GM20000 (cell line): Measurements from ENCODE around the gene ZDHHC19.
"Not testable (repeated sequence)": the region's sequence is repeated elsewhere in the genome, so short reads cannot be mapped to it uniquely, and the experiment has no call there.

Source experiments
- DNase-seq: peaks from one replicate; pipeline ENCODE4 v3.0.0; 2012; ENCODE audit warnings: low spot score
- CTCF ChIP-seq: IDR thresholded peaks from 2 replicates; pipeline ENCODE4 v1.5.1; 2012; ENCODE audit warnings: mild to moderate bottlenecking, control low read depth; ENCODE audit errors: extremely low read depth, missing control alignments

The ZDHHC19 gene

GRCh38 chr3:196216089-196216564, 4.9 kb upstream of the ZDHHC19 start, which contains the start of gene SLC51A:
SLC51A (plus strand) TSS chr3:196216534; CDS start chr3:196216713, 179 bp downstream.
- no peak for DNase-seq

GRCh38 chr3:196215493-196216020, 4.4 kb upstream of the ZDHHC19 start:
- no peak for TF ChIP-seq CTCF
- no peak for DNase-seq

More at GRCh38 chr3:196216089-196216564, 4.9 kb upstream of the ZDHHC19 start, which contains the start of gene SLC51A:
- no peak for TF ChIP-seq CTCF

- no peak for DNase-seq
- no peak for TF ChIP-seq CTCF
These were observed 3.7 kb upstream of the ZDHHC19 start for GRCh38 chr3:196214783-196215441.

GRCh38 chr3:196209944-196210672, 1.1 kb downstream of the ZDHHC19 start:
- DNase-seq: not testable (repeated sequence)

GRCh38 chr3:196208942-196209695, 2.1 kb downstream of the ZDHHC19 start:
- TF ChIP-seq CTCF: no peak
- DNase-seq: no peak

GRCh38 chr3:196207833-196208607, 3.2 kb downstream of the ZDHHC19 start:
- TF ChIP-seq CTCF: no peak
- peak; percentile 92 for DNase-seq
